ENCODE data around the gene ZNF33B.

DNA sequence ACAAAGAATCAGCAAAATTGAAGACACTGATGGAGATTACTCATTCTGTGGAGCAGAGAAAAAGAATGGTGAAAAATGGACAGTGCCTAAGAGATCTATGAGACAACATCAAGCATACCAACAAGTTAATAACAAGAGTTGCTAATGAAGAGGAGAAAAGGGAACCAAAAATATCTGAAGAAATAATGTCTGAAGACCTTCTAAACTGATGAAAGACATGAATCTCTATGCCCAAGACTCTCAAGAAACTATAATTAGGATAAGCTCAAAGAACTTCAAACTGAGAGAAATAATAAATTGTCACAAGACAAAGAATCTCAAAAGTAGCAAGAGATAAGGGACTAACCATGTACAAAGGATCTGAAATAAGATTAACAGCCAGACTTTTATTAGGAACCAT is 93.4 kb downstream of the ZNF33B start:
- TF ChIP-seq CTCF (IDR thresholded peaks at IDR 0.05) (no peak), POLR2A (IDR thresholded peaks at IDR 0.05) (no peak)

Data from uterus (tissue), 2 donors.